ENCODE data around the gene PLCD4.

PLCD4 gene

GRCh38 chr2:218622606-218623365 lies 15.1 kb downstream of the PLCD4 start:
- no peak for DNase-seq

- no peak for DNase-seq
Measured at GRCh38 chr2:218623366-218623705, 15.6 kb downstream of the PLCD4 start.

DNA sequence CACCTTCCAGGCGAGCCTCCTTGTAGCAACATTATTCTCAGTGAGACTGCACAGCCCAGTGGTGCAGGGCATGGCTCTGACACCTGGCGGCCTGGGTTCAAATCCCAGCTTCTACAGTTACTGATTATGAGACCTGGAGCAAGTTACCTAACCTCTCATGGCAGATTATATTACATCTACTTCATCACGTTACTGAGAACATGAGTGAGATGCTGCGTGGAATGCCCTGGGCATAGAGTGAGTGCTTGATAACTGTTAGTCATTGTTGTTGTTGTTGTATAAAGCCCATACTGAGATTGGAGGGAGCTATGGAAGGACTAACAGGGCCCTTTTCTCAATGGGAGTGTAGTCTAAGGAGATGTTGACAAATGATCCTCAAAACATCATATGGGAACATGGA lies 18.7 kb downstream of the PLCD4 start:
- no peak for DNase-seq

GRCh38 chr2:218627939-218628338 lies 20.2 kb downstream of the PLCD4 start:
- no peak for DNase-seq

DNA sequence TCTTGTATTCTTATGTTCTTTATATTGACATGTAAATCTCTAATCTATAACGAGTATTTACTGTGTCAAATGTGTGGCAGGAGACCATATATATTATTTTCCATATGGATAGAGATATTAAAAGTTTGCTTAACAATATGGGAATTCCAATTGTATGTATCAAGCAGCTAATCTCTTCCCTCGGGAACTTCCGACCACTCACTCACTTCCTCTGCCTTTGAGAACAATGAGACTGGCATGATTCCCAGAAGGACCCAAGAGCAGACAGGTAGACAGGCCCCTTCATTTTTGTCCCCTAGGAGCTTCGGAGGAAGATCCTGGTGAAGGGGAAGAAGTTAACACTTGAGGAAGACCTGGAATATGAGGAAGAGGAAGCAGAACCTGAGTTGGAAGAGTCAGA lies 24.1 kb downstream of the PLCD4 start:
- no peak for DNase-seq

DNA sequence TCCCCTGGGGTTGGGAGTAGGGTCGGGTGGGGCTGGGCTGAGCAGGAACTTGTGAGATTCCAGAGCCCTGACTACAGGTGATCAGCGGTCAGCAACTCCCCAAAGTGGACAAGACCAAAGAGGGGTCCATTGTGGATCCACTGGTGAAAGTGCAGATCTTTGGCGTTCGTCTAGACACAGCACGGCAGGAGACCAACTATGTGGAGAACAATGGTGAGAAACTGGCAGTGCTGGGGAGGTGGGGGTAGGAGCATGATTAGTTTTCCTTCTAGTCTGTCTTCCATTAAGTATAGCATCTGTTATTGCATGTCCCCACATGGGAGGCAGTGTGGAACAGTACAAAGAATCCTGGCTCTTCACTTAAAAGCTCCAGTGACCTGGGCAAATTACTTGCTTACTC lies 28.0 kb downstream of the PLCD4 start:
- DNase-seq = no peak

DNA sequence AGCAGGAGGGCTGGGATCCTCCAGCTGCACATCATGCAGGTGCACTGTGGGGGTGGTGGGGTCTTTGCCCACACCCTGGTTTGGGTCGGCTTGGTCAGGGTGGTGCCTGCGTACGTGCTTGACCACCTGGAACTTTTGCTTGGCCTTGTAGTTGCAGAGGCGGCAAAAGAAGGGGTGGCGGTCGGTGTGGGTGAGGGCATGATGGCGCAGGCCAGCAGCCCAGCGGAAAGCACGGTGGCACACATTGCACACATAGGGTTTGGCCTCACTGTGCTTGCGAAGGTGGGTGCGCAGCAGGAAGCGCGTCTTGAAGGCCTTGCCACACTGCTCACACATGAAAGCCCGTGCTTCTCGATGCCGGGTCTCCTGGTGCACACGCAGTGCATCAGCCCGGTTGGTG lies 30.7 kb downstream of the PLCD4 start:
- no peak for DNase-seq

DNA sequence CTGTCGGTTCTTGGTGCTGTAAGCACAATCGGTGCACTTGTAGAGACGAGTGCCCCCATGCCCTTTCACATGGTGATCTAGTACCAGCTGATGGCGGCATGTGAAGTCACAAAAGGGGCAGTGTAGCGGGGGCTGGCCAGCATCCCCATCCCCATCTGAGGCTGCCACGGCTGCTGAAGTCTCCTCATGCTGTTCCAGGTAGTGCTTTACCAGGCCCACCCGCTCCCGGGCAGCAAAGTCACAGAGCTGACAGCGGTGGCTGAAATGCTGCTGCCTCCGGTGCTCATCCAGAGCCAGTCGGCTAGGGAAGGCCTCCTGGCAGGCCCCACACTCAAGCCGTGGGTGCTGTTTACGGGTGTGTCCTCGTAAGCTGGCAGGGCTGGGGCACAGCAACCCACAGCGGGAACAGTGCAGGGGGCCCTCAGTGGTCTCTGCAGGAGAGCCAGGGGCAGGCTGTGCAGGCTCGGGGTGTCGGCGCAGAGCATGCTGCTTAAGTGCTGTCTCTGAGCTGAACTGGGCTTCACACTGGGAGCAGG lies 34.5 kb downstream of the PLCD4 start:
- no peak for DNase-seq

DNA sequence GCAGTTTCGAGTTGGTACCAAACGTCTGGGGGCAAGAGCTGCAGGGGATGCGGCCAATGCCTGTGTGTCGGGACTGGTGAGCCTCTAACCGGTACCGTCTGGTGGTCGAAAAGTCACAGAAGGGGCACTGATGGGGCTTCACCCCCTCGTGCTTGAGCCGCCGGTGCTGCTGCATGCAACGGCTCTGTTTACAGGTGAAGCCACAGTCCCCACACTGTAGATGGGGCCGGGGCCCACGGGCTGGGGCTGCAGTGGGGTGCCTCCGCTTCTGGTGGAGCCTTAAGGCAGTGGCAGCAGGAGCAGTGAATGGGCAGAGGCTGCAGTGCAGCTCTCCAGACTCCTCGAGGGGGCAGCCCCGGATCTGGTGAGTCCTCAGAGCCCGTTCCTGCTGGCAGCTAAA lies 35.1 kb downstream of the PLCD4 start:
- DNase-seq = no peak

DNA sequence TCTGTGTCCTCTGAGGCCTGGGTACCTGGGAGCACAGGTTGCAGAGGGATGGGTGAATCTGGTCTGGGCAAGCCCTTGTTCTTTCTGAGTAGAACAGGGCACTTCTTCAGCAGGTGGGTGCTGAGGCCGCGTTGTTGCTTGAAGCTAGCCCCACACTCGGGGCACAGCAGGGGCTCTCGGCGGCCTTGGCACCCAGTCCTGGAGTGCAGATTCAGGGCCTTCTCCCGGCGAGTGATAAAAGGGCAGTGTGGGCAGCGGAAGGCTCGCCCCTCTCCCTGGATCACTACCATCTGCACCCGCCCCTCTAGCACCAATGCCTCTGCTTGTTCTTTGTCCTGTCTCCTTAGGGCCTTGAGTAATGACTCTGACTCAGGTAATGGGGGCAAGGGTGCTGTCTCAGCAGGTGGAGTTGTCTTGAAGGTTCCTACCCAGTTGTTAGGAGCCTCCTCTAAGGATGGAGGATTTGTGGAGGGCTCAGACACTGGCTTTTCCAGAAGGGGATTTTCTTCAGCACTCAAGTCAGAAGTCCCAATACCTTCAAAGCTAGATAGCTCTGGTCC lies 36.1 kb downstream of the PLCD4 start:
- no peak for DNase-seq

- DNase-seq = no peak
Measured at GRCh38 chr2:218644721-218645120, 37.0 kb downstream of the PLCD4 start.

GRCh38 chr2:218645126-218645525 lies 37.4 kb downstream of the PLCD4 start:
- no peak for DNase-seq

DNA sequence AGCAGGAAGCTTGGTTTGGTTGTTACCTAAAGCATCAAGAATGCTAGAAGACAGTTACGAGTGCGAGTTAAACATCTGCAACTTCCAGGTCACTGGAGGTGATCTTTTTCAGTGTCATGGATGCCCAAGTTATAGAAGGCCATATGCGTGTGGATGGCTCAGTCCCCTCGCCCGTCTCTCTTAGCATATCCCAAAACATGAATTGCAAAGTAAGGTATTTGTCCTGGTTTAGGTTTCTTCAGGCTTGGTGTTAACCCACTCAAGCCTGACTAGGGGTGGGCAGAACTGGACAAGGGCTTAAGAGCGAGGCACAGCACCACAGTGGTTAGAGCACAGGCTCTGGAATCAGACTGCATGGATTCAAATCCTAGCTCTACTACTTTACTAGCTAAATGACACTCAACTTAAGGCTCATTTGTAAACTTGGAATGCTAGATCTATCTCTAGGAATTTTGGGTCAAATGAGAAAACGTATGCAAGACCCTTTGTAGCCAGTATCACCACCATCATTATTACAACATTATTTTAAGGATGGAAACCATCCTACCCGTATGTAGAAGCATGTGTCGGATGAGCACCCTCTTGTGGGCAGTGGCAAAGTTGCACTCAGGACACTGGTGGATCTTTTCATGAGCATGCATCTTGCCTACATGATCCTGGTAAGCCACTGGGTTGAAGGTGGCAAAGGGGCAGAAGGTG lies 40.5 kb downstream of the PLCD4 start:
- no peak for DNase-seq

- DNase-seq = no peak
Measured at GRCh38 chr2:218648787-218649100, 41.0 kb downstream of the PLCD4 start.

GRCh38 chr2:218655751-218656150 lies 48.1 kb downstream of the PLCD4 start:
- no peak for DNase-seq

DNA sequence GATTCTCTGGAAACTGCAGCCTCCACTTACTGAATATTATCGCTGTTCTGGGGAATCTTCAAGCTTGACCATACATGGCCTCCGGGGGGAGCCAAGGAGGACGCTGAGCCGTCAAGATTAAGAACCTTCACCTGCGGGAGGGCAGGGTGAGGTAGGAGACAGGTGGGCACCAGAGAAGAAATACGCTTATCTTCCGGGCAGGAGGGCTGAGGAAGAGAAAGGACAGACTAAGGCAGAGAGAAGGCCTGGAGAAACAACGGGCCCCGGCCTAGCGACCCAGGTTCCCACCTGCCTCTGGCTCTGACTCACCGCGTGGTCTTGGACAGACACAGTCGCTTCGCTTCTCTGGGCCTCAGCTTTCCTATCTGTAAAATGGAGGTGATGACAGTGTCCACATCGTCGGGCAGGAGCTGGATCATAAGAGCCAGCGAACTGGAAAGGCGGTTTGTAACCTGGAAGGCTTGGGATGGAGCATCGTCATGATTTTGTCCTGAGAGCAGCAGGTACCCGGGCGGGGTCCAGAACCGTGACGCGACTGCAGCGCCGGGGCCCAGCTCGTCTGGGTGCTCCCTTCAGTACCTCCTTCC lies 51.1 kb downstream of the PLCD4 start:
- DNase-seq = no peak

DNA sequence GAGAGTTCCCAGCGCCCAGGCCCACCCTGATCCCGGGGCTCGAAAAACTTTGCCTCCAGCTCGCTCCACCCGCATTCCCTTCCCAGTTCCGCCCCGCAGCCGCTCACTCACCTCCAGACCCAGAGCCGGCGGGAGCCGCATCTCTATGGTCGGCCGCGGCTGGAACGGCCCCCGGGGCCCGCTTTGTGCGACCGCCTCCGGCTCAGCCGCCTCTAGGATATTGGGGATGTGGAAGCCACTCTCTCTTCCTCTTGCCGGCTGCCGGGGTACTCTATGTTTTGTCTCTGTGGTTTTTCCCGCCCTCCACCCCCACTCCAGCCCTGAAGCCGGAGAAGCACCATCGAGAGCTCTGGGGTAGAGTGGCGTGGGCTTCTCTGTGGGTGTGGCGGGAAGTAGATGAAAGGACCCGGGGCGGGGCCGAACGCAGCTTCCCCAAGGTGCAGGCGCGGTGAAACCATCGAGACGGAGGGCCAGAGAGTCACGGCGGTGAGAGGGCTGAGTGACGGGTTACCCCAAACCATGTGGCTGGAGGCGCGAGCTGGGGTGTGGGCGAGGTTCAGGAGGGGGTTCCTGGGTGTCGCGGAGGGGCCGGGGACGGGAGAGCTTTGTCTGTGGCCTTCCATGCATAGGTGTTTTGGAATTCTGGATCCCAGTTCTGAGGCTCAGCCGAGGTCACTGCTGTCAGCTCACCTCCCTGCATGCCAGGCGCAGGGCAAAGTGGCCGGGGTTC lies 51.7 kb downstream of the PLCD4 start, which contains the start of the genes BCS1L and ZNF142:
TSS of gene BCS1L (plus strand) at position 426 of the 730 bp plus-strand sequence. CDS start 1,305 bp downstream, outside the sequence.
TSS of gene ZNF142 (minus strand) at position 366 of the 730 bp plus-strand sequence. CDS start 3,194 bp downstream, outside the sequence.
- DNase-seq = peak; percentile 72

- no peak for DNase-seq
Measured at GRCh38 chr2:218659988-218660358, 52.3 kb downstream of the PLCD4 start.

DNA sequence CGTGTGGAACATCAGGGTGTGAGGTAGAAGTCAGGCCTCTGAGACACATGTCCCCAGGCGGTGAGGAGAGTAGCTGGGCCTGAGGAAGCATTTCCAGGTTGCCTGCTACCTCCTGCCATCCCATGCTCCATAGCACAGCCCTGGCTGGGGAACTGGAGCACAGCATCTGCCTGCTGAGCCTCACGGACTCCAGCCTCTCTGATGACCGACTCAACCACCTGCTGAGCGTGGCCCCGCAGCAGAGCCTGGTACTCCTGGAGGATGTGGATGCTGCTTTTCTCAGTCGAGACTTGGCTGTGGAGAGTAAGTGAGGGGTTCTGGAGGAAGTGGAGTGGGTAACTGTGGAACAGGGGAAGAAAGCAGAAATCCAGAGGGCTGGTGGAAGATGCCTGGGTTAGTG lies 54.7 kb downstream of the PLCD4 start:
- DNase-seq = no peak

GRCh38 chr2:218662827-218663226 lies 55.1 kb downstream of the PLCD4 start:
- no peak for DNase-seq

DNA sequence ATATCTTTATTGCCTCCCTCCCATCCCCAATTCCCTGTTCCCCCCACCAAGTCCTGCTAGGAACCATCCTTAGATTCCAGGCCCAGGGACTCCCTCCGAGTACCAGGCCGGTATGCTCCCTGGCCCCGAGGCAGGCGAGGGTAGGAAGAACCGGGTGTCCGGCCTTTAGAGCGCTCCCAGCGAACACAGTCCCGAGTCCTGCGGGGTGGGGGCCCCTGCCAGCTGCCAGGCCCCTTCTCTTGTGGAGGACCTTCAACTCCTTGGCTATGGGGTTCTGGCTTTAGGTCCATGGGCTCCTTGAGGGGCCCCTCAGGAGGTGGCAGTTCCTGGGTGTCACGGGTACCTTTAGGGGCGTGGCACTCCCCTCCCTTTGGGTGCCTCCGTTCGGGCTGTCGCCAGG lies 56.2 kb downstream of the PLCD4 start:
- DNase-seq = no peak

DNA sequence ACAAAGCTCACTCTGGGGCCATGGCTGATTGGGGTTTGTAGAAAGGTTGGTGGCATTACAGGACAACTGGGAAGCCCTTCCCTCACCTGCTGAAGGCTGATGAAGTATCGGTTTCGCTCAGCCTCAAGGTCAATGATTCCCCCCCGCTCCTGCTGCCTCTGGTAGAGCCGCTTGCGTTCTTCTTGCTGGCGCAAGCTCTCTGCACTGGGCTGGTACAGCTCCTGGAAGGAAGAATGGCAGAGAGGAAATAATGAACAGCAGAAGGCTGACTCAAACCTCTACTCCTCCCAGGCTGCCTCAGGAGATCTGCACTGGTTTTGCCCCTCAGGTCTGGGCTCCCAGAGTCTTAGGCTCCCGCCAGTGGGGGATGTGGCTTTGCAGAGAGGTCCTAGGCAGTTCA lies 57.0 kb downstream of the PLCD4 start:
- no peak for DNase-seq

DNA sequence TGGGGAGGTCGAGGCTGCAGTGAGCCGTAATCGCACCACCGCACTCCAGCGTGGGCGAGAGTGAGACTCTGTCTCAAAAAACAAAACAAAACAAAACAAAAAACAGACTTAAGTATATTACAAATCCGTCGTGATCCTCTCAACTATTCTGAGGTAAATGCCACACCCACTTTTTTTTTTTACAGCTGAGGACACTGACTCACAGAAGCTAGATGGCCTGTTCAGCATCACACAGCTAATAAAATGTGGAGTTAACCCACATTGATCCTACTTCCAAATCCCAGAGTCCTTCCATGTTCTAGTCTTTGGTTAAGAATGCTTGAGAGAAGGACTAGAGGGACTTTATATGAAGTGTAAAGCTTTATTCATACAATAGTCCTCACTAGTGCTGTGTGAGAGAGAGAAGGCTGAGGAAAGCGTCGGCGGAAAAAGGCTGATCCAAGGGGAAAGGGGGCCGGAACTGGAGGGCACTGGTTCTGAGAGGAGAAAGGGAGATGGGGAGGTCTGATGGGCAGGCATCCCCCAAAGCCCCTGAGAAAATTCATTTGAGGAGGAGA lies 63.5 kb downstream of the PLCD4 start:
- no peak for DNase-seq

All from NCI-H2029 (cell line).